ENCODE results near the gene DDC. TPM values are rescaled to one million over a fixed set of nuclear protein-coding genes. Genes with fewer than 3 reads are reported as not detected.

The DDC gene
- total and polyA plus RNA-seq, 2 donors (not counting 3 experiments of a cell fraction or from before 2014, with no cell fraction given) = not detected

DNA sequence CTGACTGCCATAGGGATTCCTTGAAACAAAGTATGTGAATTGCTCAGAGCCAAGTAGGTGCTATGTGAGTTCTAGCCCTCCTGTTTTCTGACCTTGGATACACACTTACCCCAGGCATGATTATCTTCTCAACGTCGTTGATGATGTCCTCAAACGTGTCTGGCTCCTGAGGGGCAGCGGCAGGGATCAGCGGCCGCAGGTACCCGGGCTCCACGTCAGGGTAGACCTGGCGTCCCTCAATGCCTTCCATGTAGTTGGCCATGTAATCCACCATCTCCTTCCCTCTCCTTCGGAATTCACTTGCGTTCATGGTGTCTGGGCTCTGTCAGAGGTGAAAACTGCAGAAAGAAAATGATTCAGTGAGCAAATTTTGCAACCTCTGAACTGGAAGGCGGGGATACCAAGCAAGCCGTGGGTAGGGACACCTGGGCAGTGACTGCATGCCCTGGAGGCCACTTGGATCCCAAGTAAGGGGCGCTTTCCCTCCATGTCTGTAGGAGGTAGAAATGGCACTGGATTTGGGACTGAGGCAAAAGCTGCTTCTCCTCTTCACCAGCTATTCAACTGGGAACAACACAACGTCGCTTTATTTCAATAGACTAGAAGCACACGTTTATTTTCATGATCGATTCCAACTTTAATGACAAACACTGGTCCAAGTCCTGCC, 21.3 kb downstream of the DDC start:
- Histone ChIP-seq H3K9me3 (replicated peaks; ENCODE audit: control insufficient read depth, insufficient read depth, low read length) (no peaks in the 10 kb centered on the region), H3K4me3 (replicated peaks in 1 of 3; ENCODE audit: insufficient read depth in 1 of 3, low read depth in 1 of 3, low read length in 3 of 3) (no peak overlapping the region), H3K27ac (ENCODE audit: insufficient read depth, low read depth, low read length) (no peak overlapping the region), H3K4me2 (ENCODE audit: insufficient read depth, low read length) (no peak overlapping the region), H3K9ac (replicated peaks; ENCODE audit: extremely low read depth, insufficient read depth, low read length) (no peak overlapping the region), H3K4me1 (ENCODE audit: control insufficient read depth, extremely low read depth, insufficient read depth, low read length) (no peaks in the 10 kb centered on the region), H3K79me2 (ENCODE audit: control insufficient read depth, insufficient read depth, low read length) (no peaks in the 10 kb centered on the region), H2AFZ (ENCODE audit: low read depth, low read length) (no peak overlapping the region), H3K36me3 (ENCODE audit: control insufficient read depth in 2 of 2, extremely low read depth in 1 of 2, insufficient read depth in 2 of 2, low read length in 2 of 2) (no peaks in the 10 kb centered on the region), H3K9me1 (replicated peaks; ENCODE audit: control insufficient read depth, extremely low read depth, insufficient read depth, low read length) (no peaks in the 10 kb centered on the region), H4K20me1 (replicated peaks; ENCODE audit: control insufficient read depth, extremely low read depth, insufficient read depth, low read length) (no peaks in the 10 kb centered on the region), H3K27me3 (ENCODE audit: control insufficient read depth in 2 of 2, insufficient read depth in 2 of 2, low read length in 2 of 2) (peaks cover 2 to 4% of the 10 kb centered on the region in 2 experiments)
- TF ChIP-seq POLR2AphosphoS5 (IDR thresholded peaks at IDR 0.05; ENCODE audit: insufficient read depth, low read depth, low read length) (no peak), FOS (IDR thresholded peaks at IDR 0.05; ENCODE audit: borderline replicate concordance, insufficient read depth, low read length) (no peak), GATA2 (IDR thresholded peaks at IDR 0.05; ENCODE audit: insufficient read depth, insufficient read length, low read depth, low read length) (no peak), EZH2 (IDR thresholded peaks at IDR 0.05; ENCODE audit: borderline replicate concordance, low read depth, low read length, severe bottlenecking) (no peak), POLR2A (IDR thresholded peaks at IDR 0.05; ENCODE audit: low read depth, low read length) (no peak), JUN (IDR thresholded peaks at IDR 0.05; ENCODE audit: borderline replicate concordance, insufficient read depth, insufficient read length, low read depth) (no peak), MYC (IDR thresholded peaks at IDR 0.05; ENCODE audit: low read depth, low read length) (no peak)
- TF ChIP-seq, protein P1, sequence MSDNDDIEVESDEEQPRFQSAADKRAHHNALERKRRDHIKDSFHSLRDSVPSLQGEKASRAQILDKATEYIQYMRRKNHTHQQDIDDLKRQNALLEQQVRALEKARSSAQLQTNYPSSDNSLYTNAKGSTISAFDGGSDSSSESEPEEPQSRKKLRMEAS (IDR thresholded peaks at IDR 0.05; ENCODE audit: insufficient read depth, insufficient read length) = no peak
- TF ChIP-seq, protein P2, sequence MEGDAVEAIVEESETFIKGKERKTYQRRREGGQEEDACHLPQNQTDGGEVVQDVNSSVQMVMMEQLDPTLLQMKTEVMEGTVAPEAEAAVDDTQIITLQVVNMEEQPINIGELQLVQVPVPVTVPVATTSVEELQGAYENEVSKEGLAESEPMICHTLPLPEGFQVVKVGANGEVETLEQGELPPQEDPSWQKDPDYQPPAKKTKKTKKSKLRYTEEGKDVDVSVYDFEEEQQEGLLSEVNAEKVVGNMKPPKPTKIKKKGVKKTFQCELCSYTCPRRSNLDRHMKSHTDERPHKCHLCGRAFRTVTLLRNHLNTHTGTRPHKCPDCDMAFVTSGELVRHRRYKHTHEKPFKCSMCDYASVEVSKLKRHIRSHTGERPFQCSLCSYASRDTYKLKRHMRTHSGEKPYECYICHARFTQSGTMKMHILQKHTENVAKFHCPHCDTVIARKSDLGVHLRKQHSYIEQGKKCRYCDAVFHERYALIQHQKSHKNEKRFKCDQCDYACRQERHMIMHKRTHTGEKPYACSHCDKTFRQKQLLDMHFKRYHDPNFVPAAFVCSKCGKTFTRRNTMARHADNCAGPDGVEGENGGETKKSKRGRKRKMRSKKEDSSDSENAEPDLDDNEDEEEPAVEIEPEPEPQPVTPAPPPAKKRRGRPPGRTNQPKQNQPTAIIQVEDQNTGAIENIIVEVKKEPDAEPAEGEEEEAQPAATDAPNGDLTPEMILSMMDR (IDR thresholded peaks at IDR 0.05; ENCODE audit: extremely low read depth in 1 of 2, insufficient read depth in 1 of 2, low read depth in 1 of 2, low read length in 2 of 2) = no peak
- POLR2A ChIA-PET = no interaction called here
- CTCF ChIA-PET = interaction anchor here (1.0 kb wide), 1 partner anchor 9 kb away, joined by 3 read pairs; no protein-coding TSS in a partner anchor
- no TSS peak for BruUV-seq (replicated peaks)
- no peak for FAIRE-seq
- dilution Hi-C loops (cut with MboI; ENCODE audit: extremely low pct_ligation_motif_present, low sequenced_read_pairs) = no loop called here
- intact Hi-C loops (cut with micrococcal nuclease) = no loop called here
- no peak for DNase-seq (ENCODE audit: low read depth, low spot score)
